Activated naive CD8-positive, alpha-beta T cell treated with anti-CD3 and anti-CD28 coated beads, Interleukin-2, amount 50 U/mL, for 16 hours (primary cell): ENCODE data around the gene MEG3.

Experiments used
- DNase-seq: peaks from one replicate; pipeline ENCODE4 v3.0.0-alpha.2; 2020; ENCODE audit warnings: low read depth, low spot score

The MEG3 gene

GRCh38 chr14:100895411-100895810 lies 69.5 kb downstream of the MEG3 start:
- no peak for DNase-seq

DNA sequence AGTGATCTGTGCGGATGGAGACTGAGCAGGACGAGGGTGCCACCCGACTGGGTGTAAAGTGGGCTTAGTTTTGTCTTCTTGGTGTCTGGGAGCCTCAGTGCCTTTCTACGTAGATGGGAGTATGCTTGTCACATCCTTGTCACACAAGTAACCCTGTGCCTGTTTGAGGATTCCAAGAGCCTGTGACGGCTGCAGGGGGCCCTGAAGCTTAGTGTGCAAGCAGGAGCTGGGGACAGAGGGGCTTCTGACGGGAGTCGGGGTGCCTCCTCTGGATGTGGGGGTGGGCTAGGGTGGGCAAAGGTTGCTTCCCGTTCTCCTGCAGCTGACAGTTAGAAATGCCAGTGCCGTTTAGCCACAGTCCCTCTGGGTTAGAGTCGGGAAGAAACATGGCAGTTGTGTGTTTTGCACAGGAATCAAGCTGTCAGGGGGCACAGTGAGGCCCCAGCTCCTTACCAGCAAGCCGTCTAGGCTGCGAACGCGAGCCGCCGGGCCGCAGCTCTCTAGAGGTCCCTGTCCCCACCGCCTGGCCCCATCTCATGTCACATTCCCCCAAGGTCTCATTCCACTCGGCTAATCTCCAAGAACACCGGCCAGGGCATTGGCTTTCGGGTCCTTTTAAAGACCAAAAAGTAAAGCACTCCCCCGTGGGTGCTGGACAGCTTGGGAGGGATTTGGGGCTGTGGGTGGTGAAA lies 70.6 kb downstream of the MEG3 start:
- no peak for DNase-seq

GRCh38 chr14:100898465-100898864 lies 72.5 kb downstream of the MEG3 start:
- no peak for DNase-seq

DNA sequence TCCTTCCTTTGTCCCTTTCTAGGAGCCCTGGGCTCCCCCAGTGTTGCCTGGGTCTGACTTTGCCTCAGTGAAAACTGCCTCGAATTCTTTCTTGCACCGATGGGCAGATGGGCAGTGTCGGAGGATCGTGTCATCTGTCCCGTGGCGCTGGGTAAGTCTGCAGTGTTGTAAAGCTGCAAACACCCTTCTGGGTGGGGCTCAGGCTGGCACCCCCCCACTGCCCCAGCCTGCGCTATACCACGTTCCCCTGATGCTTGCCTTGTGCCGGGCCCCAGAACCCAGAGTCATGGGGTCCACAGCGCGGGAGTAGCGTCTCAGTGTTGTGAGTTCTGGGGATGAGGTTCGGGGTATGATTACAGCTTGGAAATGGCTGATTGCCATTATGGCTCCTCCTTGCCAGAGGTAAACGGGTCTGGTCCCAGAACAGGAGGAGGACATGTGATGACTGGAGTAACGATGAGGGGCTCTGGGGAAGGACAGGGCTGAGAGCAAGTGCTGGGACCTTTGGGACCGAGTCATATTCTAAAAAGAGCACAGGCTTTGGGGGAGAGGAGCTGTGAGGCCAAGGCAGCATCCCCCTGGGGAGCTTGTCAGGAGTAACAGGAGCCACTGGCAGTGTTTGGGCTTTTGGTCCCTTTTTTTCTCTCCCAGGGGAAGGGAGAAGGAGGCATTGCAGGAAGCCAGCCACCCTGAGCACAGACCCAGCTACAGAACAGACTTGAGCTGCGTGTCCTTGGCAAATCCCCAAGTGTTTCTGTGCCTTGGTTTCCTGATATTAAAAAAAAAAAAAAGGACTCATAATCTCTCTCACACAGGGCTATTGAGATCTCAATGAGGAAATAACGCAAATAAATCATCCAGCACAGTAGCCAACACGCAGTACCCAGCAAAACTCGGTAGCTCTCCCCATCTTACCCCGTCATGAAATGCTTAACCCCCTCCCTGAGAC lies 73.3 kb downstream of the MEG3 start:
- no peak for DNase-seq

- DNase-seq: no peak
Measured at GRCh38 chr14:100899884-100900771, 74.2 kb downstream of the MEG3 start.

DNA sequence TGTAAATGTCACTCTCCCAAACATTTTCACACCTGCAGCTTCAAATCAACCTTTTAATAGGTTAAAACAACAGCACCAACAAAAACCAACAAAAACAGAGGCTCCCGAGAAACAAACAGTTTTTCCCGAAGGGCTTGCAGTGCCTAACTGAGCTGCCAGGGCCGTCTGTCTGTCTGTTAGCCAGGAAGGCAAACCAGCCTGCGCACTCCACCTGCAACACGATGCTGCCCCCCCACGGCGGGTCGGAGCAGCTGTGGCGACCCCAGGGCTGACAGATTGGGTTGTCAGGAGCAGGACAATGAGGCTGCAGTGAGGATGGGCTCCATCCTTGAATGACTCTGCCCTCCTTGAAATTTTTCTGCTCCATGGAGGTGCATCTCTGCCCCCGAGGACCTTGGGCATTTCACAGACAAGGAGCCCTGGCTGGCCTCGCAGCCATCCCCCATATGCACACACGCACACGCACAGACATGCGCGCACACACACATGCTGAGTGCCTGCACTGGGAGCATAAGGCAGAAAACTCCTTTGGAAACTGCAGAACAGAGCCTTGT lies 75.0 kb downstream of the MEG3 start:
- DNase-seq: no peak

DNA sequence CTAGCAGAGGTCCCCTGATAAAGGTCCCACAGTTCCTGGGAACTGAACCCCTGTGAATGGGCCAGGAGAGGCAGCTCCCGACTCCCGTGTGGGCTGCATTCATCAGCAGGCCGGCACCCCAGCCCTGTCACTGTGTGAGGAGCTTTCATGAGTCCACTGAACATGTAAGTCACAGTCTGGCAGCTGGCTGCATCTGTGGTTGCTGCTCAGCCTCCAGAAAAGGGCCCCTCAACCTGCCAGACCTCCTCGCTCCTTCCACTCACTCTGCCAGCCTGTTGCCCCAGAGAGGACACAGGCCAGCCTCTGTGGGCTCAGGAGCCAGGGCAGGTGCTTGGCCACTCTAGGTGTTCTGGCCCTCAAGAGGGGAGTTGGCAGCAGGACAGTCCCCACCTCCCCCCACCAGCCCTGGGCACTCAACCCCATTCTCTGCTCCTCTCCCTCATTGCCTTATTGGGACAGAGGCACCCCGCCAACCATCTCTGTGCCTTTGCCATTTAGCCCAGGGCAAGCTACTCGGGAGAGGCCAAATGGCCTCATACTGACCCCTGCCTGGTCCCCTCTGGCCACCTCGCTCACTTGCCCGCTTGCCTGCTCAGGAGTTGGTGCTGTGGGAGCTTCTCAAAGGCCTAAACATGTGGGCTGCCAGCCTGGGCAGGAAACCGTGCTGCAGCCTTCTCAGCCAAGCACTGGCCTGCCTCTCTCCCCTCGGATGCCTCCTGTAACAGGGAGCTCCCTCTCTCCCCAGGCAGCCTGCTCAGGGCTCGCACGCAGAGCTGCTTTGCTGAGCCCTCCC lies 75.7 kb downstream of the MEG3 start:
- no peak for DNase-seq

DNA sequence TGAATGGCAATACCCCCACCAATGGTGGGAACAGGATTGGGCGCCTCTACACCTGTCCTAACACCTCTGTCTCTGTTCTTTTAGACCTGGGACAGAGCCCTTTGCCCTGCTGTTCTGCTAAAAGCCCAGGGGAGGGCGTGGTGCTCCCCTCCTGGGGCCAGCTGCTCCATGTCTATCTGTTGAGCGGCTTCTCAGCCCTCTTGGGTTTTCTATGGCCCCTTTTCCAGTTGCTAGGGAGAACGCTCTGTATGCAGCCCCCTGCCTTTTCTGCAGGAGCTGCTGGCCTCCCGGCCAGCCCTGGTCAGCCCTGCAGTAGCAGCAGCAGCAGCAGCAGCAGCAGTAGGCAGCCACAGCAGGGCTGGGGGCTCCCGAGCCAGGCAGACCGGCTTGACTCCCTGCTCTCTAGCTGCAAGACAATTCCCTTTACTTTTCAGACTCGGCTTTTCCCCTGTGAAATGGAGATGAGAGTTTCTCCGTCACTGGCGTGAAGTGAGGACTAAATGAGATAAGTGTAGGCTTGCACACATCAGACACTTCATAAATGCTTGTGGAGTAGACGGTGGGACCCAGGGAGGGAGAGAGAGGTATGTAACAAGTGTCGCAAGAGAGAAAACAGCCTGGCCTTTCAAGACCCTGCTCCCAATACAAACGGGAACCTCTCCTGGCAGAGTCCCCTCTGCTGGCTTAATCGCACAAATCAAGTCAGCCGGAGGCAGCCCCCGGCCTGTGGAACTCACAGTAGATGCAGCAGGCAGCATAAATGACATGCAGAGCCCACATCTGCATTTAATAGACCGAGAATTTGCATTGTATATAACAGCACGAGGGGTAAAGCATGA lies 76.6 kb downstream of the MEG3 start:
- DNase-seq: no peak

GRCh38 chr14:100903134-100903468 lies 77.2 kb downstream of the MEG3 start:
- no peak for DNase-seq

DNA sequence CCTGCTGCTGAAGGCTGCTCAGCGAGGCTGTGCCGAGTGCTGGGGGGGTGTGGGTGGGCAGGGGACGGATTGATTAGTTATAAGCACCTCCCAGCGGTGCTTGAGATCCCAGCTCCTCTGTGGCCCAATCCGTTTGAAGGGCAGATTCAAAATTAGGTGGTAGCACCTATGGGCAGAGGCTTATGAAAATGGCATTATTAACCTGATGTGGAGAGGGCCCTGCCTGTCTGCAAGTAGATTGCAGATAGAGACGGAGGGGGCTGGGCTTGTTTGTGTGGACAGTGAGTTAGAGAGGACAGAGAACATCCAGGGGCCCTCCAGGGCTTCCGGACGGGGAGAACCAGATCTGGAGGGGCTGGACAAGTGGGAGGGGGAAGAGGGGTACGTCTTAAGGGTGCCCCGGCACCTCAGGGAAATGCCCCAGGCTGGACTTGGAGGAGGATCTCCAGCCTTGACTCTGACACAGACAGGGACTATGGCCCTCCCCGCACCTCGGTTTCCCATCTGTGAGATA lies 77.8 kb downstream of the MEG3 start, which contains the start of gene RTL1:
RTL1 (minus strand) TSS at position 51 of the 514 bp plus-strand sequence. CDS start 18,934 bp downstream, outside the sequence.
- no peak for DNase-seq

DNA sequence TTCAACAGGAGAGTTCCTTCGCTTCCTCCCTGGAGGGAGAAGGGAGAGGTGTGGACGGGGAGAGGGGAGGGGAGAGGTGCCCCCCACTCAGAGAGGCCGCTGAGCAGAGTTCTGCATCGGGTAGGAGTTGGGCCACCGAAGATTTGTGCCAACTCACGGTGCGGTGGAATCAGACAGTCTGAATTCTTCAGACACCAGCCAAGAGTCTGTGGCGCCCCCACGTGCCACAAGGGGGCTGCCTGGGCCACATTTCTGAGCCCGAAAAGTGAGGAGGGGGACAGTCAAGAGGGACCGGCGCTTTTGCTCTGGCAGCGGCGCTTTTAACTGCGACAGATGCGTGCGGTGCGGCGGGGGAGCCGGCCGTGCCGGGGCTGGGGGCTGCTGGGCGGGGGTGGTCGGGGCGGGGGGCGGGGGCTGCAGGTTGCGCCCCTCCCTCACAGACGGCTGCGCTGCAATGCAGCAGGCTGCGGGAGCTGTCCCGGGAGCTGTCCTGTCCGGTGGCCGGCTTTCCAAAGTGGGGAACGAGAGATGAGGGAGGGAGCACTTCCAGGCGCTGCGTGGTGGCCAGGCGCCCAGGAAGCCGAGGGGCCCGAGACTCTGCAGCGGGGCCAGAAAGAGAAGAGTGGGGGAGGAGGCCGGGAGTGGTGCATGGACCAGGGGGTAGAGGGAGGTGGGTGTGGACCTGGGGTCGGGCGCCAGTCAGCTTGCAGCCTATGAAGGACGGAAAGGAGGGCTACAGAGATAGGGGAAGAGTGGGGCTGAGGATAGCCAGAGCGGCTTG lies 78.6 kb downstream of the MEG3 start:
- DNase-seq: no peak

- no peak for DNase-seq
Measured at GRCh38 chr14:100905166-100905565, 79.2 kb downstream of the MEG3 start.

DNA sequence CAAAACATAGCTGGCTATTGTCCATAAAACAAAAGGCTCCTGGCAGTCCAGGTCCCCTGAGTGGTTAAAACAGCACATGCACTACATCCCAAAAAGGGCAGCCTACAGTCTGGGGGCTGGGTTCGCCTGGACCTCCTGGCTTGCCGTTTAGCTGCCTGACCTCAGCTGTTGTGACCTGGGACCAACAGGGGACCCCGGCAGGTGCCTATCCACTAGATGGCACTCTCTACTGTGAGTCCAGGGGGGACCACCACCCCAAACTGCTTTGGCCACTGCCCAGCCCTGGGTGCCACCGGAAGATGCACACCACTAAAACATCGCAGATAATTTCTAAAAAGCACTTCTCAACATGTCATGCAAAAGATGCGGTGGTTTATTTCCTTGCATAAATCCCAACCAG lies 80.5 kb downstream of the MEG3 start:
- DNase-seq: no peak

DNA sequence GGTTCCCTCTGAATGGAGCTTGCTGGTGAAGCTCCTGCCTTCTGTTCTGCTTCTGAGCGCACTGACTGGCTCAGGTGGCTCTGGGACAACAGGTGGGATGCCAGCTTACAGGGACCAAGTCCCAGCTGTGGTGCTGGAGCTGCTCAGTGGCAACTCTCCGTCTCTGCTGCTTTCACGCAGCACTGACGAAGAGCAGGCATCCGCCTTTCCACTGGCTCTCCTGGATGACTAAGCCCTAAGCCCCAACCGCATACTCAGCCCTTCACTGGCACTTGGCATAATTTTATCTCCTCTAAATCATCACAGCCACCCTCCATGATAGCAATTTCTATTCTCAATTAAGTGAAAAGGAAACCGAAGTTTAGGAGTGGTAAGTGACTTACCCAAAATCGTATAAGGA lies 81.3 kb downstream of the MEG3 start:
- no peak for DNase-seq

DNA sequence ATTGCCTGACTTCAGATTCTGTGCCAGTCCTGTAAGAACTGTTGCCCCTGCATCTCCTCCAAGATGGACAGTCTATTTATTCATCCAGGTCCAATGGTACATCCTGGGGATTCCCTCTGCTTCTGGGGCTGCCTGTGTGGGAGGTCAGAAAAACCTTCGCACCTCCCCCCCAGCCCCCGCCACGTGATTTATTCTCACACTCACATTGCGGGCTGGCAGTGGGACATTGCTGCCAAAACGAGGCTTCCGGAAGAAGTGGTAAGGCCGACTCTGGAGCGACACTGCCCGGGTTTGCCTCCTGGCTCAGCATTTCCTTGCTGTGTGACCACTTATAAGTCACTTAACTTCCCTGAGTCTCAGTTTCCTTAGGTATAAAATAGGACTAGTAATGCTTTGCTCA lies 83.5 kb downstream of the MEG3 start:
- no peak for DNase-seq
